ENCODE data around the gene HSF5. TPM values are rescaled to one million over a fixed set of nuclear protein-coding genes. Genes with fewer than 3 reads are reported as not detected.

Gene HSF5
- total RNA-seq (under 1 TPM in 1 of 4 donors, not detected in 3; under 0.01 TPM), polyA plus RNA-seq (under 1 TPM in 1 of 3 donors, not detected in 2; 0.29 TPM)

- no peak for TF ChIP-seq POLR2AphosphoS5 (IDR thresholded peaks at IDR 0.05)
- peak in 1 of 4 experiments; percentile 26 for TF ChIP-seq CTCF (IDR thresholded peaks at IDR 0.05)
- TF ChIP-seq EP300 (IDR thresholded peaks at IDR 0.05), result no peak
- no peak for TF ChIP-seq POLR2A (IDR thresholded peaks at IDR 0.05)
- Histone ChIP-seq H3K9me3 (no peaks in the 10 kb centered on the region), H3K36me3 (peaks cover 14 to 41% (median 29%) of the 10 kb centered on the region in 4 donors), H3K4me1 (peaks cover 0 to 8% (median 1%) of the 10 kb centered on the region in 4 donors), H3K27me3 (no peaks in the 10 kb centered on the region), H3K4me3 (peak within 1 kb of the TSS in 3 of 4 donors; percentile 6 to 23 (median 22)), H3K27ac (no peak within 1 kb of the TSS)
- DNase-seq, result no peak
- intact Hi-C loops (cut with DNase I), result no loop called here
- WGBS, 2 donors, result 44 to 88% methylated on average over 98 of the region's 98 CpGs
These were observed at the start of gene HSF5 for GRCh38 chr17:58487589-58488427. TSS of gene HSF5 (minus strand) at chr17:58488408. CDS start at chr17:58488274, 134 bp downstream.

- DNase-seq, result peak; percentile 29
- Histone ChIP-seq H3K27ac (no peak overlapping the region), H3K27me3 (peaks cover 0 to 6% (median 0%) of the 10 kb centered on the region in 3 donors), H3K36me3 (no peaks in the 10 kb centered on the region), H3K4me3 (no peak overlapping the region), H3K9me3 (no peaks in the 10 kb centered on the region), H3K4me1 (peaks cover 0 to 6% (median 4%) of the 10 kb centered on the region in 4 donors)
- 58 to 78% methylated on average over 4 of the region's 4 CpGs for WGBS, 2 donors
- no peak for TF ChIP-seq POLR2A (IDR thresholded peaks at IDR 0.05)
- no peak for TF ChIP-seq POLR2AphosphoS5 (IDR thresholded peaks at IDR 0.05)
- TF ChIP-seq EP300 (IDR thresholded peaks at IDR 0.05), result no peak
- no peak for TF ChIP-seq CTCF (IDR thresholded peaks at IDR 0.05)
- intact Hi-C loops (cut with DNase I), result no loop called here
These were observed 49.1 kb upstream of the HSF5 start for GRCh38 chr17:58537266-58537665.

- DNase-seq, result peak; percentile 34
- WGBS, 2 donors, result 88 to 90% methylated on average over 3 of the region's 3 CpGs
- Histone ChIP-seq H3K36me3 (no peaks in the 10 kb centered on the region), H3K4me3 (no peak overlapping the region), H3K9me3 (no peaks in the 10 kb centered on the region), H3K27me3 (peaks cover 0 to 6% (median 0%) of the 10 kb centered on the region in 3 donors), H3K27ac (no peak overlapping the region), H3K4me1 (peaks cover 0 to 9% (median 7%) of the 10 kb centered on the region in 4 donors)
- intact Hi-C loops (cut with DNase I), result no loop called here
- TF ChIP-seq EP300 (IDR thresholded peaks at IDR 0.05) (no peak), POLR2AphosphoS5 (IDR thresholded peaks at IDR 0.05) (no peak), CTCF (IDR thresholded peaks at IDR 0.05) (no peak), POLR2A (IDR thresholded peaks at IDR 0.05) (no peak)
These were observed 48.3 kb upstream of the HSF5 start for GRCh38 chr17:58536542-58536941.

- peaks cover 0 to 6% (median 0%) of the 10 kb centered on the region in 3 donors for H3K27me3 ChIP-seq
- H3K4me3 ChIP-seq, result no peak overlapping the region
- no peak for DNase-seq
- WGBS, 2 donors, result 88% methylated on average over 2 of the region's 2 CpGs
- TF ChIP-seq POLR2A (IDR thresholded peaks at IDR 0.05), result no peak
- TF ChIP-seq POLR2AphosphoS5 (IDR thresholded peaks at IDR 0.05), result no peak
- TF ChIP-seq CTCF (IDR thresholded peaks at IDR 0.05), result no peak
- TF ChIP-seq EP300 (IDR thresholded peaks at IDR 0.05), result no peak
- no peaks in the 10 kb centered on the region for H3K36me3 ChIP-seq
- no peaks in the 10 kb centered on the region for H3K9me3 ChIP-seq
- H3K27ac ChIP-seq, result no peak overlapping the region
- peaks cover 0 to 14% (median 8%) of the 10 kb centered on the region in 4 donors for H3K4me1 ChIP-seq
- intact Hi-C loops (cut with DNase I), result no loop called here
These were observed 47.2 kb upstream of the HSF5 start for GRCh38 chr17:58535431-58535830.
